HUES48 (cell line): ENCODE measurements around the gene ATP6AP2.
"Not testable (repeated sequence)": the region's sequence is repeated elsewhere in the genome, so short reads cannot be mapped to it uniquely, and the experiment has no call there.

Experiments
- H3K27ac ChIP-seq: one replicate; pipeline ENCODE4 v1.7.0; 2013; ENCODE audit warnings: low read depth, low read length, inconsistent platforms
- H3K27me3 ChIP-seq: 2 replicates; pipeline ENCODE4 v1.6.1; 2013; ENCODE audit warnings: mild to moderate bottlenecking, low read length; ENCODE audit not compliant: control insufficient read depth, insufficient read depth
- H3K36me3 ChIP-seq: 2 replicates; pipeline ENCODE4 v1.6.1; 2013; ENCODE audit warnings: low read length; ENCODE audit not compliant: control insufficient read depth, insufficient read depth
- H3K4me1 ChIP-seq: 2 replicates; pipeline ENCODE4 v1.6.1; 2013; ENCODE audit warnings: mild to moderate bottlenecking, low read length; ENCODE audit not compliant: control insufficient read depth, insufficient read depth
- H3K4me3 ChIP-seq: 2 replicates; pipeline ENCODE4 v1.5.1; 2013; ENCODE audit warnings: mild to moderate bottlenecking, low read depth, low read length
- H3K9ac ChIP-seq: 2 replicates; pipeline ENCODE4 v1.6.1; 2013; ENCODE audit warnings: mild to moderate bottlenecking, low read depth, low read length, moderate library complexity
- H3K9me3 ChIP-seq: 2 replicates; pipeline ENCODE4 v1.6.1; 2013; ENCODE audit warnings: low read length; ENCODE audit not compliant: control insufficient read depth, insufficient read depth

ATP6AP2 gene

GRCh38 chrX:40576291-40576690 lies 4.5 kb upstream of the ATP6AP2 start:
- Histone ChIP-seq H3K27me3 (no peaks in the 10 kb centered on the region), H3K9me3 (no peaks in the 10 kb centered on the region; the same call in none of the 2 replicates), H3K9ac (no peak overlapping the region), H3K36me3 (no peaks in the 10 kb centered on the region), H3K4me1 (no peaks in the 10 kb centered on the region), H3K27ac (no peak overlapping the region), H3K4me3 (no peak overlapping the region)

- H3K9ac ChIP-seq = no peak overlapping the region
- H3K4me3 ChIP-seq = no peak overlapping the region
- no peaks in the 10 kb centered on the region for H3K9me3 ChIP-seq
- H3K36me3 ChIP-seq = no peaks in the 10 kb centered on the region
- H3K4me1 ChIP-seq = no peaks in the 10 kb centered on the region
- H3K27me3 ChIP-seq = no peaks in the 10 kb centered on the region
- H3K27ac ChIP-seq = no peak overlapping the region
These were observed 2.6 kb upstream of the ATP6AP2 start for GRCh38 chrX:40578039-40578695.

GRCh38 chrX:40579141-40579540 lies 1.6 kb upstream of the ATP6AP2 start:
- Histone ChIP-seq H3K27ac (no peak overlapping the region), H3K4me3 (no peak overlapping the region), H3K9me3 (no peaks in the 10 kb centered on the region)

GRCh38 chrX:40579900-40580536 lies 752 bp upstream of the ATP6AP2 start:
- Histone ChIP-seq H3K4me3 (peak overlapping the region; percentile 85), H3K27ac (peak overlapping the region; percentile 53), H3K36me3 (no peaks in the 10 kb centered on the region), H3K27me3 (no peaks in the 10 kb centered on the region), H3K9me3 (no peaks in the 10 kb centered on the region), H3K4me1 (no peaks in the 10 kb centered on the region), H3K9ac (0 out of 2 replicates have a peak overlapping the region, but pooled peaks have one; percentile 30)

More at GRCh38 chrX:40579141-40579540, 1.6 kb upstream of the ATP6AP2 start:
- no peaks in the 10 kb centered on the region for H3K4me1 ChIP-seq
- H3K9ac ChIP-seq = no peak overlapping the region
- H3K36me3 ChIP-seq = no peaks in the 10 kb centered on the region
- H3K27me3 ChIP-seq = no peaks in the 10 kb centered on the region

- no peaks in the 10 kb centered on the region for H3K27me3 ChIP-seq
- no peaks in the 10 kb centered on the region for H3K36me3 ChIP-seq
- H3K9ac ChIP-seq = no peak overlapping the region
- H3K4me3 ChIP-seq = peak overlapping the region; percentile 85
- no peaks in the 10 kb centered on the region for H3K9me3 ChIP-seq
- no peaks in the 10 kb centered on the region for H3K4me1 ChIP-seq
- peak overlapping the region; percentile 53 for H3K27ac ChIP-seq
These were observed 658 bp downstream of the ATP6AP2 start for GRCh38 chrX:40581336-40581920.

- not testable (repeated sequence) for H3K27ac ChIP-seq, H3K36me3 ChIP-seq, H3K27me3 ChIP-seq, H3K9me3 ChIP-seq, H3K4me1 ChIP-seq, H3K4me3 ChIP-seq, H3K9ac ChIP-seq
These were observed 1.4 kb downstream of the ATP6AP2 start for GRCh38 chrX:40582178-40582577.

GRCh38 chrX:40582811-40583210 lies 2.0 kb downstream of the ATP6AP2 start:
- Histone ChIP-seq H3K9me3 (no peaks in the 10 kb centered on the region), H3K4me1 (no peaks in the 10 kb centered on the region), H3K4me3 (no peak overlapping the region), H3K9ac (no peak overlapping the region), H3K27ac (no peak overlapping the region), H3K27me3 (no peaks in the 10 kb centered on the region), H3K36me3 (no peaks in the 10 kb centered on the region)

GRCh38 chrX:40587623-40588022 lies 6.9 kb downstream of the ATP6AP2 start:
- not testable (repeated sequence) for H3K4me3 ChIP-seq, H3K9ac ChIP-seq, H3K9me3 ChIP-seq, H3K27me3 ChIP-seq, H3K4me1 ChIP-seq, H3K27ac ChIP-seq
- H3K36me3 ChIP-seq = peaks cover 15% of the 10 kb centered on the region

- not testable (repeated sequence) for H3K4me3 ChIP-seq, H3K4me1 ChIP-seq, H3K9ac ChIP-seq, H3K27ac ChIP-seq, H3K27me3 ChIP-seq, H3K9me3 ChIP-seq
- peaks cover 19% of the 10 kb centered on the region for H3K36me3 ChIP-seq
These were observed 9.0 kb downstream of the ATP6AP2 start for GRCh38 chrX:40589616-40590321.

GRCh38 chrX:40603446-40603845 lies 22.7 kb downstream of the ATP6AP2 start:
- Histone ChIP-seq H3K9me3 (no peaks in the 10 kb centered on the region), H3K4me3 (no peak overlapping the region), H3K9ac (no peak overlapping the region), H3K27ac (no peak overlapping the region), H3K27me3 (no peaks in the 10 kb centered on the region), H3K4me1 (no peaks in the 10 kb centered on the region), H3K36me3 (peaks cover 36% of the 10 kb centered on the region)

GRCh38 chrX:40607381-40607780 lies 26.6 kb downstream of the ATP6AP2 start:
- Histone ChIP-seq H3K9ac (no peak overlapping the region), H3K4me1 (no peaks in the 10 kb centered on the region), H3K36me3 (0 out of 2 replicates have a peak, but pooled peaks cover 7% of the 10 kb centered on the region), H3K27ac (no peak overlapping the region), H3K9me3 (no peaks in the 10 kb centered on the region), H3K27me3 (no peaks in the 10 kb centered on the region), H3K4me3 (no peak overlapping the region)
